DOHH2 (cell line): ENCODE data around the gene PACS2.

Source experiments
- H3F3A ChIP-seq: fragments of 200-600 bp; sonication (generic), shearing (Covaris generic); 2 replicates; pipeline ENCODE4 v1.6.0; 2016; ENCODE audit warnings: antibody characterized with exemption, mild to moderate bottlenecking; ENCODE audit not compliant: control insufficient read depth, insufficient read depth
- H3K27ac ChIP-seq: fragments of 200-600 bp; sonication (generic); 2 replicates; pipeline ENCODE4 v1.5.1; 2014; ENCODE audit warnings: low read depth, mild to moderate bottlenecking, low read length, moderate library complexity
- H3K27me3 ChIP-seq: fragments of 200-600 bp; sonication (generic); 2 replicates; pipeline ENCODE4 v1.6.1; 2014; ENCODE audit warnings: mild to moderate bottlenecking, low read length, mixed read lengths; ENCODE audit not compliant: control insufficient read depth
- H3K36me3 ChIP-seq: fragments of 200-600 bp; sonication (generic); 2 replicates; pipeline ENCODE4 v1.6.1; 2014; ENCODE audit warnings: mild to moderate bottlenecking, low read length, moderate library complexity, mixed read lengths; ENCODE audit not compliant: control insufficient read depth
- H3K4me1 ChIP-seq: fragments of 200-600 bp; sonication (generic); 2 replicates; pipeline ENCODE4 v1.6.1; 2014; ENCODE audit warnings: mild to moderate bottlenecking, low read length, mixed read lengths; ENCODE audit not compliant: control insufficient read depth
- H3K4me2 ChIP-seq: fragments of 200-600 bp; sonication (generic); 2 replicates; pipeline ENCODE4 v1.6.0; 2014; ENCODE audit warnings: mild to moderate bottlenecking, low read length, moderate library complexity
- H3K4me3 ChIP-seq: fragments of 200-600 bp; sonication (generic); 2 replicates; pipeline ENCODE4 v1.5.1; 2014; ENCODE audit warnings: mild to moderate bottlenecking, low read length, mixed read lengths
- H3K79me2 ChIP-seq: fragments of 200-600 bp; sonication (generic); 2 replicates; pipeline ENCODE4 v1.6.1; 2014; ENCODE audit warnings: mild to moderate bottlenecking, low read length, mixed read lengths; ENCODE audit not compliant: control insufficient read depth
- H3K9me2 ChIP-seq: fragments of 200-600 bp; sonication (generic); replicated peaks from 2 replicates; pipeline ENCODE4 v1.6.1; 2014; ENCODE audit warnings: mild to moderate bottlenecking, low read length, mixed read lengths; ENCODE audit not compliant: control insufficient read depth
- H3K9me3 ChIP-seq: fragments of 200-600 bp; sonication (generic); 2 replicates; pipeline ENCODE4 v1.6.1; 2014; ENCODE audit warnings: antibody characterized with exemption, low read length, mixed read lengths; ENCODE audit not compliant: control insufficient read depth, insufficient read depth
- H4K20me1 ChIP-seq: fragments of 200-600 bp; sonication (generic); 2 replicates; pipeline ENCODE4 v1.6.0; 2014; ENCODE audit warnings: low read depth, mild to moderate bottlenecking, antibody characterized with exemption, low read length, moderate library complexity; ENCODE audit not compliant: control insufficient read depth, insufficient read depth
- CTCF ChIP-seq: fragments of 200-600 bp; sonication (generic); IDR thresholded peaks from one replicate; pipeline ENCODE4 v1.5.1; 2014; ENCODE audit warnings: antibody characterized with exemption, mild to moderate bottlenecking, low read depth, low read length; ENCODE audit not compliant: poor library complexity, severe bottlenecking
- EZH2phosphoT487 ChIP-seq: fragments of 200-600 bp; sonication (generic); IDR thresholded peaks from 2 replicates; pipeline ENCODE4 v1.6.1; 2017; ENCODE audit warnings: borderline replicate concordance, mild to moderate bottlenecking, antibody characterized with exemption, low read length, moderate library complexity, mixed read lengths

Gene PACS2

GRCh38 chr14:105385698-105386365, 71.3 kb downstream of the PACS2 start:
- Histone ChIP-seq H3K27me3 (no peaks in the 10 kb centered on the region), H3K9me2 (no peaks in the 10 kb centered on the region), H3K79me2 (no peaks in the 10 kb centered on the region), H3K27ac (no peak overlapping the region), H3K4me2 (no peak overlapping the region), H3K9me3 (no peaks in the 10 kb centered on the region), H3K4me3 (no peak overlapping the region), H4K20me1 (no peaks in the 10 kb centered on the region), H3K4me1 (peaks cover 9% of the 10 kb centered on the region), H3K36me3 (no peaks in the 10 kb centered on the region), H3F3A (no peaks in the 10 kb centered on the region)
- TF ChIP-seq EZH2phosphoT487 (no peak), CTCF (no peak)

DNA sequence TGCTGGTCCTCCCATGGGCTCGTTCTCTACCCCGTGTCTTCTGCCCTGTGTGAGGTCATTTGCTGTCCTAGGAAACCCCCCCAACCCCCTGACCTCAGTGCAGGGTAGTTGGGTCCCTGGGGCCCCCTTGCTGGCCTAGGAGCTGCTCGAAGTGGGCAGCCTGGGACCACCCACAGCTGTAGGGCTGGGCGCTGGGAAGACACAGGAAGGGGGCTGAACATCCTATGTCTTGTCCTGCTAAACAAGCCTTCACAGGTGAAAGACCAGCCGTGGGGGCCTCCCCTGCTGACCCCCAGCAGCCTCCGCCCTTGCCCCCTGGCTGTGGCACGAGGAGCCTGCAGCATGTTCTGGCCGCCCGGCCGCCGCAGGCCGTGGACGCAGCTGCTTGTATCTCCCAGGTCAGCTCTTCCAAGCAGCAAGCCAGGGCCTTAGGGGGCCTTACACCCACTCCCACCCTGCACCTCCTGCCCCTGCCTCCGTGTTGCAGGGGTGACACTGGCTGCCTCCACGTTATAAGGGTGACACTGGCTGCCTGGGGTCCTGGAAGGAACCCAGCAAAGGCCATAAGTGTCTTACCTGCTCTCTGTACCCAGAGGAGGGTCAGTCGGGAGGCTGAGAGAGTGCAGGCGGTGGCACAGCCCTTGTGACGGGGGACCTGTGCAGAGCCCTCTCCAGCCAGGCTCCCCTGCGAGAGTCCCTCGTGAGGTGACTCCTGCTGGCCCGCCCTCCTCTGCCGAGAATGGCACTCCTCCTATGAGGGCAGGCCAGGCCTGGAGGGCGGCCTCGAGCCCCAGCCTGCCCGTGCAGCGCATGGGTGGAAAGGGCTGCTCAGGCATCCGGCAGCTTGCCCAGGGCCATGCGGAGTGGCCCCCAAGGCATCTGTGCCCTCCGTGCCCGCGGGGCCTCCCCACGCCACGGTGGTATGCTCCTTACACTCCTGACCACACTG, 72.3 kb downstream of the PACS2 start:
- Histone ChIP-seq H3K4me3 (no peak overlapping the region), H3K27me3 (no peaks in the 10 kb centered on the region), H3K9me2 (no peaks in the 10 kb centered on the region), H3F3A (no peaks in the 10 kb centered on the region), H4K20me1 (no peaks in the 10 kb centered on the region), H3K4me1 (peaks cover 9% of the 10 kb centered on the region), H3K9me3 (no peaks in the 10 kb centered on the region), H3K4me2 (no peak overlapping the region), H3K36me3 (no peaks in the 10 kb centered on the region), H3K79me2 (no peaks in the 10 kb centered on the region), H3K27ac (no peak overlapping the region)
- TF ChIP-seq CTCF (no peak), EZH2phosphoT487 (no peak)

DNA sequence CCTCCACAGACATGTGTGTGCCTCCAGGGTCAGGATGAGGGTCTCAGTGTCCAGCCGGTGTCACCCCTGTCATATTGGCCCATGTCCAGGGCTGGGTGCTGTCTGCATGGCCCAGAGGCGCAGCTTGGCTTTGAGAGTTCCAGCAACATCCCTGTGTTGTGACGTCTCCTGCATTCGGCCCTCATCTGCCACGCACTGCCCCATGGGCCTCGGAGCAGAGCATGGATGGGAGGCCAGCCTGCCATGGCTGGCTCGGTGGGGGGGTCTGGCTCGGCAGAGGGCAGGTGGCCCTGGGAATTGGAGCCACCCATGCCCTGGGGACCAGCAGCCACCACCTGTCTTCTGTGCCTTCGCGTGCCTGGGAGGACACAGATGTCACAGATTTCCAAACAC, 73.0 kb downstream of the PACS2 start:
- TF ChIP-seq EZH2phosphoT487 (no peak), CTCF (no peak)
- H3K27me3 ChIP-seq, result no peaks in the 10 kb centered on the region
- peaks cover 9% of the 10 kb centered on the region for H3K4me1 ChIP-seq
- H3F3A ChIP-seq, result no peaks in the 10 kb centered on the region
- no peaks in the 10 kb centered on the region for H3K79me2 ChIP-seq
- H3K9me2 ChIP-seq, result no peaks in the 10 kb centered on the region
- H3K36me3 ChIP-seq, result no peaks in the 10 kb centered on the region
- no peak overlapping the region for H3K27ac ChIP-seq
- H3K4me2 ChIP-seq, result no peak overlapping the region
- no peaks in the 10 kb centered on the region for H3K9me3 ChIP-seq
- no peak overlapping the region for H3K4me3 ChIP-seq
- H4K20me1 ChIP-seq, result no peaks in the 10 kb centered on the region
